Measurements from ENCODE around the gene MAP3K14.

Gene MAP3K14

DNA sequence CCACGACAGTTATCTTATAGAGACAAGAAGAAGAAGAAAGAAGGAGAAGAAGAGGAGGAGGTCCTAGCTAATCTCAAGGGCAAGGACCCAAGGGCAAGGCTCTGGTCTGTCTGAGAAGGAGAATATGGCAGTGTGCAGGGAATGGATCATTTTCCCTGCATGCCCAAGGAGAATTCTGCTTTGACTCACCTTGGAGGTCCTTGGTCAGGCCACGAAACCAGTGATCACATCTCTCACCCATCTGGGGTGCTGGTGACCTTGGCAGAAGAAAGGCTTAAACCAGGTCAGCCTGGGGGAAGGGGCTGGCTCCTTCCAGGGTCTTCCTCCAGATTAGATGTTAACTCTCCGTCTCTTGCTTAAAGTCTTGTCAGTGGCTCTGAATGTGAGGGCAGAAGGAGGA, 96.7 kb downstream of the MAP3K14 start:
- TF ChIP-seq, protein P1, sequence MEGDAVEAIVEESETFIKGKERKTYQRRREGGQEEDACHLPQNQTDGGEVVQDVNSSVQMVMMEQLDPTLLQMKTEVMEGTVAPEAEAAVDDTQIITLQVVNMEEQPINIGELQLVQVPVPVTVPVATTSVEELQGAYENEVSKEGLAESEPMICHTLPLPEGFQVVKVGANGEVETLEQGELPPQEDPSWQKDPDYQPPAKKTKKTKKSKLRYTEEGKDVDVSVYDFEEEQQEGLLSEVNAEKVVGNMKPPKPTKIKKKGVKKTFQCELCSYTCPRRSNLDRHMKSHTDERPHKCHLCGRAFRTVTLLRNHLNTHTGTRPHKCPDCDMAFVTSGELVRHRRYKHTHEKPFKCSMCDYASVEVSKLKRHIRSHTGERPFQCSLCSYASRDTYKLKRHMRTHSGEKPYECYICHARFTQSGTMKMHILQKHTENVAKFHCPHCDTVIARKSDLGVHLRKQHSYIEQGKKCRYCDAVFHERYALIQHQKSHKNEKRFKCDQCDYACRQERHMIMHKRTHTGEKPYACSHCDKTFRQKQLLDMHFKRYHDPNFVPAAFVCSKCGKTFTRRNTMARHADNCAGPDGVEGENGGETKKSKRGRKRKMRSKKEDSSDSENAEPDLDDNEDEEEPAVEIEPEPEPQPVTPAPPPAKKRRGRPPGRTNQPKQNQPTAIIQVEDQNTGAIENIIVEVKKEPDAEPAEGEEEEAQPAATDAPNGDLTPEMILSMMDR (conservative IDR thresholded peaks at IDR 0.05; ENCODE audit: low read depth, low read length), result no peak
- H3K4me3 ChIP-seq (ENCODE audit: low read length), result no peak overlapping the region
- DNase-seq (ENCODE audit: low read depth), result no peak

DNA sequence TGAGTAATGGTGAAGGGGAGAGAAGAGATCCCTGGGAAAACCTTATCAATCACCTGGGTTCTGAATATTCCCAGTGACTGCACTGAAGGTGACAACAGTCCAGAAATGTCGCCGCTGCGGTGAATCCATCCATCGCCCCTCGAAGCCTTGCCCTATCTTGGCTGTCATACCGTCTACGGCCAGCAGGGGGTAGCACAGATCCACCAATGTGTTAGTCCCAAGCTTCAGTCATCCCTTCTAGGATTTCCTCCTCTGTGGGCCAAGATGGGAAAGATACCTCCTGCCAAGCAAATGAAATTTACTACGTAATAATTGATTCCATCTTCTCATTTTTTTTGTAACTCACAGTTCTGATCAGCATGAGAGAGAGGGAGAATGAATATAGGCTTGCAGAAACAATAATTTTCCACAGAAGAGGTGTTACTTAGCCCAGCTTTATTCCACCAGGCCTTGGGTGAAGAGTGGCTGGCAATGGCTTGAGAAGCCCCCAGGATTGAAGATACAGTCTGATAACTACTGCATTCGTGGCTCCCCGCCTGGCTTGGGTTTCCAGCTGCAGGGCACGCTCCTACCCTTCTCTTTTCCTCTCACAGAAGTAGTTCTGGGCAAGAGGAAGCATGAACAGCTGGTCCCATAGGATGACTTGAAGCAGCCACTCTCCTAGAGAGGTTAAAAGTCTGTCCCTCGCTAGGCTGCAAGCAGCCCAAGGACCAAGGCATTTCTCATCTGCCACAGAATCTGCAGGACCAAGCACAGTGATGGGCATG, 97.7 kb downstream of the MAP3K14 start:
- no peak overlapping the region for H3K4me3 ChIP-seq (ENCODE audit: low read length)

More for the DNA sequence above, 97.7 kb downstream of the MAP3K14 start:
- peak; percentile 13 for DNase-seq (ENCODE audit: low read depth)
- TF ChIP-seq, protein P1 (conservative IDR thresholded peaks at IDR 0.05; ENCODE audit: low read depth, low read length), result peak; percentile 88

Measured in retinal pigment epithelial cell (primary cell).